OCI-LY1 (cell line): Measurements from ENCODE around the gene CHAT.

Source experiments
- H2AFZ ChIP-seq: fragments of 200-600 bp; sonication (generic), shearing (Covaris generic); 2 replicates; pipeline ENCODE4 v1.6.0; 2014; ENCODE audit warnings: antibody characterized with exemption, mild to moderate bottlenecking, low read length
- H3F3A ChIP-seq: fragments of 200-600 bp; sonication (generic), shearing (Covaris generic); 2 replicates; pipeline ENCODE4 v1.6.0; 2014; ENCODE audit warnings: mild to moderate bottlenecking, antibody characterized with exemption, low read length, moderate library complexity; ENCODE audit not compliant: insufficient read depth
- H3K27ac ChIP-seq: fragments of 200-600 bp; sonication (generic); 2 replicates; pipeline ENCODE4 v1.5.1; 2014; ENCODE audit warnings: low read length, mixed run types, mild to moderate bottlenecking, low read depth; ENCODE audit not compliant: poor library complexity, severe bottlenecking
- H3K27me3 ChIP-seq: fragments of 200-600 bp; sonication (generic); 2 replicates; pipeline ENCODE4 v1.6.0; 2014; ENCODE audit warnings: antibody characterized with exemption, mild to moderate bottlenecking, low read length, moderate library complexity; ENCODE audit not compliant: insufficient read depth
- H3K36me3 ChIP-seq: fragments of 200-600 bp; sonication (generic); 2 replicates; pipeline ENCODE4 v1.6.1; 2014; ENCODE audit warnings: mild to moderate bottlenecking, antibody characterized with exemption, low read length, moderate library complexity, mixed read lengths; ENCODE audit not compliant: insufficient read depth
- H3K4me1 ChIP-seq: fragments of 200-600 bp; sonication (generic); 2 replicates; pipeline ENCODE4 v1.5.1; 2014; ENCODE audit warnings: mild to moderate bottlenecking, low read length, moderate library complexity; ENCODE audit not compliant: insufficient read depth, severe bottlenecking
- H3K4me2 ChIP-seq: fragments of 200-600 bp; sonication (generic), shearing (Covaris generic); 2 replicates; pipeline ENCODE4 v1.6.1; 2014; ENCODE audit warnings: low read length
- H3K4me3 ChIP-seq: fragments of 200-600 bp; sonication (generic); 2 replicates; pipeline ENCODE4 v1.5.1; 2014; ENCODE audit warnings: low read length, low read depth, mild to moderate bottlenecking, mixed read lengths; ENCODE audit not compliant: poor library complexity, severe bottlenecking
- H3K79me2 ChIP-seq: fragments of 200-600 bp; shearing (Covaris generic); 2 replicates; pipeline ENCODE4 v1.6.1; 2016; ENCODE audit warnings: mixed run types, low read length, mixed read lengths; ENCODE audit not compliant: insufficient read depth
- H3K9ac ChIP-seq: fragments of 200-600 bp; sonication (generic), shearing (Covaris generic); 2 replicates; pipeline ENCODE4 v1.6.1; 2014; ENCODE audit warnings: mild to moderate bottlenecking, low read length, mixed read lengths
- H3K9me2 ChIP-seq: fragments of 200-600 bp; sonication (generic), shearing (Covaris generic); 2 replicates; pipeline ENCODE4 v1.6.1; 2014; ENCODE audit warnings: low read depth, mild to moderate bottlenecking, low read length, mixed read lengths
- H3K9me3 ChIP-seq: fragments of 200-600 bp; shearing (Covaris generic); 2 replicates; pipeline ENCODE4 v1.6.1; 2014; ENCODE audit warnings: low read length, mixed read lengths
- H4K20me1 ChIP-seq: fragments of 200-600 bp; sonication (generic), shearing (Covaris generic); 2 replicates; pipeline ENCODE4 v1.6.0; 2016; ENCODE audit warnings: mild to moderate bottlenecking, low read length; ENCODE audit not compliant: insufficient read depth
- EZH2 ChIP-seq: fragments of 200-600 bp; sonication (generic), shearing (Covaris generic); IDR thresholded peaks from 2 replicates; pipeline ENCODE4 v1.8.0; 2017; ENCODE audit warnings: borderline replicate concordance, mixed run types, mild to moderate bottlenecking, antibody characterized with exemption, low read length, moderate library complexity, mixed read lengths
- TF ChIP-seq, protein P1 (sequence below): fragments of 200-600 bp; sonication (generic), shearing (Covaris generic); IDR thresholded peaks from 2 replicates; pipeline ENCODE4 v1.5.1; 2017; ENCODE audit warnings: mild to moderate bottlenecking, antibody characterized with exemption, low read length, moderate library complexity, mixed read lengths

CHAT gene

DNA sequence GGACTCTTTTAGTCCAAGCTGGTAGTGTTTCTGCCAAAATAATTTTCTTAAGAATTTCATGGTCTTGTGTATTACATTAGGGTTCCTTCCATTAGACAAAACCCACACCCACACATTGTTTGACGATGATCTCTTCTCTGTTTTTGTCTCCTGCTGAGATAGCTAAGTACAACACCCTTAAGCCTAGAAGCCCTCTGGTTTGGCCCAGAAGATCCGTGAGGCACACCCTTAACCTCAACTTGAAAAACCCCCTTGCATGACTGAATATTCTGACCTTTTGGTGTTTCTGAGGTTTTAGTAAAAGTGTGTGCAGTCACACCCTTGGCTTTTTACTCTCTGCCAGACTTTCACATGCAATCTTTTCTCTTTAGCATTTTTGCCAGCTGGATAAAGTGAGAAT is 45.6 kb upstream of the CHAT start:
- H3K4me1 ChIP-seq = no peaks in the 10 kb centered on the region
- no peak overlapping the region for H3K27ac ChIP-seq
- H3F3A ChIP-seq = no peaks in the 10 kb centered on the region
- H3K79me2 ChIP-seq = no peaks in the 10 kb centered on the region
- no peaks in the 10 kb centered on the region for H3K27me3 ChIP-seq
- no peaks in the 10 kb centered on the region for H3K9me3 ChIP-seq
- H2AFZ ChIP-seq = no peak overlapping the region
- H3K9ac ChIP-seq = no peak overlapping the region
- no peaks in the 10 kb centered on the region for H3K9me2 ChIP-seq
- no peak overlapping the region for H3K4me3 ChIP-seq
- no peak overlapping the region for H3K4me2 ChIP-seq
- H4K20me1 ChIP-seq = no peaks in the 10 kb centered on the region
- TF ChIP-seq, protein P1, sequence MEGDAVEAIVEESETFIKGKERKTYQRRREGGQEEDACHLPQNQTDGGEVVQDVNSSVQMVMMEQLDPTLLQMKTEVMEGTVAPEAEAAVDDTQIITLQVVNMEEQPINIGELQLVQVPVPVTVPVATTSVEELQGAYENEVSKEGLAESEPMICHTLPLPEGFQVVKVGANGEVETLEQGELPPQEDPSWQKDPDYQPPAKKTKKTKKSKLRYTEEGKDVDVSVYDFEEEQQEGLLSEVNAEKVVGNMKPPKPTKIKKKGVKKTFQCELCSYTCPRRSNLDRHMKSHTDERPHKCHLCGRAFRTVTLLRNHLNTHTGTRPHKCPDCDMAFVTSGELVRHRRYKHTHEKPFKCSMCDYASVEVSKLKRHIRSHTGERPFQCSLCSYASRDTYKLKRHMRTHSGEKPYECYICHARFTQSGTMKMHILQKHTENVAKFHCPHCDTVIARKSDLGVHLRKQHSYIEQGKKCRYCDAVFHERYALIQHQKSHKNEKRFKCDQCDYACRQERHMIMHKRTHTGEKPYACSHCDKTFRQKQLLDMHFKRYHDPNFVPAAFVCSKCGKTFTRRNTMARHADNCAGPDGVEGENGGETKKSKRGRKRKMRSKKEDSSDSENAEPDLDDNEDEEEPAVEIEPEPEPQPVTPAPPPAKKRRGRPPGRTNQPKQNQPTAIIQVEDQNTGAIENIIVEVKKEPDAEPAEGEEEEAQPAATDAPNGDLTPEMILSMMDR = no peak
- no peak for TF ChIP-seq EZH2
- H3K36me3 ChIP-seq = no peaks in the 10 kb centered on the region

- H3K79me2 ChIP-seq = no peaks in the 10 kb centered on the region
- TF ChIP-seq, protein P1 = no peak
- H3F3A ChIP-seq = no peaks in the 10 kb centered on the region
- no peaks in the 10 kb centered on the region for H3K36me3 ChIP-seq
- H3K9me2 ChIP-seq = no peaks in the 10 kb centered on the region
- no peaks in the 10 kb centered on the region for H3K4me1 ChIP-seq
- no peak overlapping the region for H3K27ac ChIP-seq
- H3K9me3 ChIP-seq = no peaks in the 10 kb centered on the region
- no peak overlapping the region for H2AFZ ChIP-seq
- no peaks in the 10 kb centered on the region for H3K27me3 ChIP-seq
- no peaks in the 10 kb centered on the region for H4K20me1 ChIP-seq
- H3K9ac ChIP-seq = no peak overlapping the region
- no peak overlapping the region for H3K4me2 ChIP-seq
- H3K4me3 ChIP-seq = no peak overlapping the region
These were observed 44.7 kb upstream of the CHAT start for GRCh38 chr10:49569031-49569631.

- no peaks in the 10 kb centered on the region for H4K20me1 ChIP-seq
- H3K4me1 ChIP-seq = no peaks in the 10 kb centered on the region
- H2AFZ ChIP-seq = no peak overlapping the region
- H3K4me3 ChIP-seq = no peak overlapping the region
- no peaks in the 10 kb centered on the region for H3K9me3 ChIP-seq
- H3K36me3 ChIP-seq = no peaks in the 10 kb centered on the region
- TF ChIP-seq, protein P1 = no peak
- no peaks in the 10 kb centered on the region for H3K9me2 ChIP-seq
- no peaks in the 10 kb centered on the region for H3F3A ChIP-seq
- H3K27ac ChIP-seq = no peak overlapping the region
- no peaks in the 10 kb centered on the region for H3K79me2 ChIP-seq
- H3K27me3 ChIP-seq = no peaks in the 10 kb centered on the region
- H3K4me2 ChIP-seq = no peak overlapping the region
- no peak overlapping the region for H3K9ac ChIP-seq
These were observed 42.4 kb upstream of the CHAT start for GRCh38 chr10:49571388-49571787.
